Caco-2 (cell line): ENCODE data around the gene NCMAP. TPM values are rescaled to one million over a fixed set of nuclear protein-coding genes. Genes with fewer than 3 reads are reported as not detected.

ENCODE experiments used
- BruUV-seq: library from RNA; stranded (reverse); fragments of 400-500 nt; replicated peaks from 2 replicates; lab custom pipeline; 2021; lab: Mats Ljungman, UMichigan
- CTCF ChIA-PET: fragments of 300-600 bp; sonication (Branson Sonifier 250); formaldehyde crosslinking; loops from one replicate; lab custom pipeline; 2022; ENCODE audit warnings: antibody characterized with exemption; lab: Charles Lee
- POLR2A ChIA-PET: fragments of 300-600 bp; sonication (Branson Sonifier 250); formaldehyde crosslinking; loops from one replicate; lab custom pipeline; 2022; ENCODE audit warnings: antibody characterized with exemption; lab: Charles Lee
- DNase-seq, 2 experiments: peaks; one replicate each; pipeline versions ENCODE4 v3.0.0 to v3.0.0-alpha.2; 2020 to 2022
- H3K27me3 ChIP-seq: replicated peaks from 2 replicates; pipeline ENCODE4 v1.6.0; 2011; ENCODE audit warnings: low read length; ENCODE audit not compliant: control insufficient read depth, insufficient read depth
- H3K36me3 ChIP-seq: 2 replicates; pipeline ENCODE4 v1.5.1; 2011; ENCODE audit warnings: low read length; ENCODE audit not compliant: control insufficient read depth, insufficient read depth
- H3K4me1 ChIP-seq: fragments of 250-450 bp; sonication (Bioruptor Pico); 2 replicates; pipeline ENCODE4 v1.5.1; 2020; ENCODE audit warnings: mild to moderate bottlenecking
- H3K4me3 ChIP-seq: 2 replicates; pipeline ENCODE4 v1.5.1; 2011; ENCODE audit warnings: low read depth, mild to moderate bottlenecking, control low read depth, low read length
- H3K9me3 ChIP-seq: fragments of 250-450 bp; sonication (Bioruptor Pico); 2 replicates; pipeline ENCODE4 v1.5.1; 2020; ENCODE audit warnings: mild to moderate bottlenecking, moderate library complexity
- H3K27ac Mint-ChIP-seq: one replicate; pipeline ENCODE4 v1.8.0; 2022; ENCODE audit warnings: mixed read lengths; ENCODE audit not compliant: unreplicated experiment
- H3K27me3 Mint-ChIP-seq: one replicate; pipeline ENCODE4 v1.8.0; 2022; ENCODE audit warnings: mixed read lengths; ENCODE audit not compliant: insufficient read depth, unreplicated experiment
- H3K36me3 Mint-ChIP-seq: one replicate; pipeline ENCODE4 v1.8.0; 2022; ENCODE audit warnings: mild to moderate bottlenecking, mixed read lengths; ENCODE audit not compliant: insufficient read depth, unreplicated experiment
- H3K4me1 Mint-ChIP-seq: one replicate; pipeline ENCODE4 v1.8.0; 2022; ENCODE audit warnings: low read depth, mixed read lengths; ENCODE audit not compliant: unreplicated experiment
- H3K4me3 Mint-ChIP-seq: one replicate; pipeline ENCODE4 v1.8.0; 2022; ENCODE audit warnings: mild to moderate bottlenecking, moderate library complexity, mixed read lengths; ENCODE audit not compliant: unreplicated experiment
- H3K9me3 Mint-ChIP-seq: one replicate; pipeline ENCODE4 v1.8.0; 2022; ENCODE audit warnings: mixed read lengths; ENCODE audit not compliant: unreplicated experiment
- intact Hi-C: fragments of 100-400 bp; cut with micrococcal nuclease; formaldehyde crosslinking; loops from one replicate; pipeline ENCODE4 v1.10.0; 2022; ENCODE audit not compliant: unreplicated experiment
- total RNA-seq: library from RNA; stranded (reverse); gene quantifications from 2 replicates; pipeline ENCODE4 v1.2.3, GENCODE V29; 2022
- TF ChIP-seq, protein P1 (sequence below), 2 experiments: fragments of 200-600 bp in 1 of 2; IDR thresholded peaks; 1 replicate in 1 of 2; 2 replicates in 1 of 2; pipeline versions ENCODE4 v1.5.1 to v1.8.0; 2011 to 2022; ENCODE audit warnings: antibody characterized with exemption in 1 of 2, control low read depth in 1 of 2, inconsistent platforms in 1 of 2, low read depth in 1 of 2, low read length in 1 of 2, mild to moderate bottlenecking in 1 of 2, moderate library complexity in 1 of 2; ENCODE audit not compliant: insufficient read depth in 1 of 2, severe bottlenecking in 1 of 2, unreplicated experiment in 1 of 2

The NCMAP gene
- total RNA-seq, 1 experiment from 2014 or later: 0.43 TPM

GRCh38 chr1:24554714-24555113, 1.2 kb upstream of the NCMAP start:
- no peaks in the 10 kb centered on the region for H3K27me3 ChIP-seq
- no peak overlapping the region for H3K4me3 Mint-ChIP-seq
- ChIA-PET POLR2A (no interaction called here), CTCF (interaction anchor here (0.7 to 1.7 kb wide), 2 partner anchors 13 to 32 kb away, joined by 3 to 5 read pairs; no protein-coding TSS in a partner anchor)
- no TSS peak for BruUV-seq
- no peaks in the 10 kb centered on the region for H3K9me3 ChIP-seq
- H3K4me1 Mint-ChIP-seq: peaks cover 12% of the 10 kb centered on the region
- peaks cover 9% of the 10 kb centered on the region; the same call in 1 of the 2 replicates for H3K4me1 ChIP-seq
- intact Hi-C loops: loop anchor here (10.0 kb wide), 1 partner anchor 80 kb away; no protein-coding TSS in a partner anchor
- DNase-seq: no peak
- H3K36me3 Mint-ChIP-seq: peaks cover 7% of the 10 kb centered on the region
- H3K27ac Mint-ChIP-seq: no peak overlapping the region
- H3K36me3 ChIP-seq: no peaks in the 10 kb centered on the region
- TF ChIP-seq, protein P1, sequence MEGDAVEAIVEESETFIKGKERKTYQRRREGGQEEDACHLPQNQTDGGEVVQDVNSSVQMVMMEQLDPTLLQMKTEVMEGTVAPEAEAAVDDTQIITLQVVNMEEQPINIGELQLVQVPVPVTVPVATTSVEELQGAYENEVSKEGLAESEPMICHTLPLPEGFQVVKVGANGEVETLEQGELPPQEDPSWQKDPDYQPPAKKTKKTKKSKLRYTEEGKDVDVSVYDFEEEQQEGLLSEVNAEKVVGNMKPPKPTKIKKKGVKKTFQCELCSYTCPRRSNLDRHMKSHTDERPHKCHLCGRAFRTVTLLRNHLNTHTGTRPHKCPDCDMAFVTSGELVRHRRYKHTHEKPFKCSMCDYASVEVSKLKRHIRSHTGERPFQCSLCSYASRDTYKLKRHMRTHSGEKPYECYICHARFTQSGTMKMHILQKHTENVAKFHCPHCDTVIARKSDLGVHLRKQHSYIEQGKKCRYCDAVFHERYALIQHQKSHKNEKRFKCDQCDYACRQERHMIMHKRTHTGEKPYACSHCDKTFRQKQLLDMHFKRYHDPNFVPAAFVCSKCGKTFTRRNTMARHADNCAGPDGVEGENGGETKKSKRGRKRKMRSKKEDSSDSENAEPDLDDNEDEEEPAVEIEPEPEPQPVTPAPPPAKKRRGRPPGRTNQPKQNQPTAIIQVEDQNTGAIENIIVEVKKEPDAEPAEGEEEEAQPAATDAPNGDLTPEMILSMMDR (IDR thresholded peaks at IDR 0.05; ENCODE audit: insufficient read depth in 1 of 2, low read depth in 1 of 2, low read length in 1 of 2, severe bottlenecking in 1 of 2, unreplicated experiment in 1 of 2): no peak
- H3K9me3 Mint-ChIP-seq: no peaks in the 10 kb centered on the region
- H3K27me3 Mint-ChIP-seq: no peaks in the 10 kb centered on the region
- no peak overlapping the region for H3K4me3 ChIP-seq

DNA sequence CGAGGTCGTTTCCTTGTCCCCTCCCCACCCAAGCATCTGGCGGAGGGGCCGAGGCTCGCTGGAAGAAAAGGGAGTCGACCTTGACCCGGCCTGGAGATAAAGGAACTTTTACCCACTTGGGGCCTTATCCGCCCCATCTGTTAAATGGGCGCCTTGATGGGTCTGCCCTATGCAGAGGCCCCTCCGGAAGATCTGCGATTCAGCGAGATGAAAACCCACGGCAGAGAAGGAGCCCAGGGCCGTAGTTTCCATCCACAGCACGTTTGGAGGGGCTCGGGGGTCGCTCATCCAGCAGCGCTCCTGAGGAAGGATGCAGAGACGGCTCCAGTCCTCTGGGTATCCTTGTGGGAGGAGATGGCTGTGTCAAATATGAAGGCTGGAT, 518 bp downstream of the NCMAP start:
- ChIA-PET CTCF (no interaction called here), POLR2A (no interaction called here)
- Mint-ChIP-seq H3K4me1 (peaks cover 12% of the 10 kb centered on the region), H3K4me3 (peak overlapping the region; percentile 74), H3K27me3 (no peaks in the 10 kb centered on the region), H3K9me3 (no peaks in the 10 kb centered on the region), H3K27ac (no peak overlapping the region), H3K36me3 (peaks cover 7% of the 10 kb centered on the region)
- TF ChIP-seq, protein P1 (IDR thresholded peaks at IDR 0.05; ENCODE audit: insufficient read depth in 1 of 2, low read depth in 1 of 2, low read length in 1 of 2, severe bottlenecking in 1 of 2, unreplicated experiment in 1 of 2): no peak
- no peaks in the 10 kb centered on the region for H3K36me3 ChIP-seq
- no peak for DNase-seq
- peaks cover 9% of the 10 kb centered on the region; the same call in 1 of the 2 replicates for H3K4me1 ChIP-seq
- H3K4me3 ChIP-seq: peak overlapping the region; percentile 59
- H3K9me3 ChIP-seq: no peaks in the 10 kb centered on the region
- H3K27me3 ChIP-seq: no peaks in the 10 kb centered on the region
- no TSS peak for BruUV-seq
- intact Hi-C loops: loop anchor here (10.0 kb wide), 1 partner anchor 78 kb away; no protein-coding TSS in a partner anchor

DNA sequence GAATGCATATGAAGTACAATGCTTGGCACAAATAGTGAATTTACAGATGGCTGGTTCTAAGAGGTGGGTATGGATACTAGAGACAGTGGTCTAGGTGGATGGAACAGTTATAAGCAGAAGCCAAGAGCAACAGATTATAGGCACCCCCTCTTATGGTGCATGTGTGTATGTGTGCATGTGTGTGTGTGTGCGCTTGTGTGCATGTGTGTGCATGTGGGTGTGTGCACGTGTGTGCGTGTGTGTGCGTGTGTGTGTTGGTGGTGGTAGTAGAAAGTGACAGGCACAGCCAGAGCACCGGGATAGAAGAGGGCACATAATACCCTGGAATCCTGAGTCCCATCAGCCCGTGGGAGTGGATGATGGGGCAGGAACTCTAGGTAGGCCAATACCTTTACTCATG, 1.3 kb downstream of the NCMAP start:
- Mint-ChIP-seq H3K27ac (no peak overlapping the region), H3K4me3 (no peak overlapping the region), H3K9me3 (no peaks in the 10 kb centered on the region), H3K36me3 (peaks cover 3% of the 10 kb centered on the region), H3K4me1 (peaks cover 8% of the 10 kb centered on the region), H3K27me3 (no peaks in the 10 kb centered on the region)
- Histone ChIP-seq H3K9me3 (no peaks in the 10 kb centered on the region), H3K36me3 (no peaks in the 10 kb centered on the region), H3K4me1 (0 out of 2 replicates have a peak, but pooled peaks cover 1% of the 10 kb centered on the region), H3K4me3 (no peak overlapping the region), H3K27me3 (no peaks in the 10 kb centered on the region)
- intact Hi-C loops: loop anchor here (10.0 kb wide), 1 partner anchor 78 kb away; no protein-coding TSS in a partner anchor
- TF ChIP-seq, protein P1 (IDR thresholded peaks at IDR 0.05; ENCODE audit: insufficient read depth in 1 of 2, low read depth in 1 of 2, low read length in 1 of 2, severe bottlenecking in 1 of 2, unreplicated experiment in 1 of 2): no peak
- no TSS peak for BruUV-seq
- DNase-seq: no peak
- CTCF ChIA-PET: no interaction called here
- POLR2A ChIA-PET: no interaction called here
